ENCODE results near the gene TBC1D22B.

Gene TBC1D22B

DNA sequence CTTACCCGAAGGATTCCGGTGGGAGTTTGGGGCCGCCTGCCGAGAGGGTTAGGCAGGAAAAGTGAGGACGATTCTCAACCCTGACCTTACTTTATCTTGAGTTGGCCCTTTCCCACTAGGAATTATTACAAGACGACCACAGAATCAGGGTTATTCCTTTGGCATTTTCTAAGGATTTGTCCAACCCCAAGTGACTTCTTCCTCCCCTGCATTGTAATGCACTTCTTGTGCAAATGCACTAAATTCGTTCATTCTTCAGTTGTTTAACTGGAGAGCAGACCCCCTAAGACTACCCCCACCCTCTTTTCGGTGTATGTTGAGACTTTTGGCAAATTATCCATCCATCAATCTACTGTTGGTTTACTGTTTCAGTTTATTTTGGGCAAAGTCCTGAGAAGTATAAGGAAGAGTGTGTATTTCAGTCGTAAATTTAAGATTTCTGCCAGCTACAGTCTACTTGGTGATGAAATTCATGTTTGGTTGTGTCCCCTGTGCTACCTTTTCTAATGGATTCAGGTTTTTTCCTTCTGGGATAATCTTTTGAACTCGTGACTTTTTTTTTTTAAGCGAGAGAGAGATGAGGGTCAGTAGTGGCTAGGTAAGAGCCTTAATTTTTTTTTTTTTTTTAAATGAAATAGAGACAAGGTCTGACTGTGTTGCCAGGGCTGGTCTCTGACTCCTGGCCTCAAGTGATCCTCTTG is 983 bp downstream of the TBC1D22B start:
- no peak for TF ChIP-seq CTCF (IDR thresholded peaks at IDR 0.05)
- peak overlapping the region; percentile 91 for H3K4me3 ChIP-seq
- H3K27ac ChIP-seq = peak overlapping the region; percentile 81 to 85
- no peak for DNase-seq (ENCODE audit: low spot score)

DNA sequence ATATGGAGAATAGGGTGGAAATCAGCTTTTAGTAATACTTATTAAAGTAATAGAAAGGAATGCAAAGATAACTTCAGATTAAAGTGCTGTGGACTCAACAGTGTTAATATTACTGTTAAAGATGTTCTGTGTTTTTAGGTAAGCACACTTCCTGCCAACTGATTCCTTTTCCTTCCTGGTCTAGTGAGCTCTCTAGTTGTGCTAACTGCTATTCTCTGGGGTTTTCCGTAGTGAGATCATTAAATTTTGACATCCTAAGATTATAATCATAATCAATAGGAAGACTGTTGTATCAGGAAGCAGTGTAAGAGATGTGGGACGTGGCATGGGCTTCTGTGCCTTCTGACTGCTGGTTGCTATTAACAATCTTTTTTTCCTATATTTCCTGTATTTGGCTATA is 1.6 kb downstream of the TBC1D22B start:
- no peak for TF ChIP-seq CTCF (IDR thresholded peaks at IDR 0.05)
- no peak overlapping the region for H3K27ac ChIP-seq
- no peak for DNase-seq (ENCODE audit: low spot score)
- no peak overlapping the region for H3K4me3 ChIP-seq

DNA sequence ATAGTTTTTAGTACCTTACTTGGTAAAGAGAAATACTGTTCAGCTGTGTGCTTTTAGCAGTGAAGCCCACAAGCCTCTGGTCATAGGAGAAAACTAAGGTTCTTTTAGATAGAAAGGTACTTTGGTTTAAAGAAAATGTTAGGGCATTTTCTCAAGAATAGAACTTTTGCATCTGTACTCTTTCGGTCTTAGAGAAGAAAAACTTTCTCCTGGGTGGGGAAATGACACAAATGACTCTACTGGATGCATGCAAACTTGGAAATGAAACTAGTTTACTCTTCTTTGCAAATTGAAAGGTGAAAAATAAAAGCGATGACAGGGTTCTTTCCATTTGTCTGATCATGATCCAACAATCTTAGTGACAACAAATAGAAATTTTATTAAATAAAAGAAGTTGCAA is 2.5 kb downstream of the TBC1D22B start:
- no peak for TF ChIP-seq CTCF (IDR thresholded peaks at IDR 0.05)
- DNase-seq (ENCODE audit: low spot score) = no peak
- no peak overlapping the region for H3K27ac ChIP-seq
- no peak overlapping the region for H3K4me3 ChIP-seq

DNA sequence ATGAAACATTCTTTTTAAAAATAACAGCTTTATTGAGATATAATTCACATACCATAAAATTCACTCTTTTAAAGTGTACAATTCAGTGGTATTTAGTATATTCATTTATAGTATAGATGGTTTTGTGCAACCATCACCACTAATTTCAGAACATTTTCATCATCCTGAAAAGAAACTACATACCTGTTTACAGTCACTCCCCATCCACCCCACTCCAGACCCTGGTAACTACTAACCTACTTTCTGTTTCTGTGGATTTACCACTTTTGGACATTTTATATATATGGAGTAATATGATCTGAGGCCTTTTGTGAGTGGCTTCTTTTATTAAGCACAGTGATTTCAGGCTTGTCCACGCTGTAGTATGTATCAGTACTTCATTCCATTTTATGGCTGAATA is 2.9 kb downstream of the TBC1D22B start:
- DNase-seq (ENCODE audit: low spot score) = no peak

DNA sequence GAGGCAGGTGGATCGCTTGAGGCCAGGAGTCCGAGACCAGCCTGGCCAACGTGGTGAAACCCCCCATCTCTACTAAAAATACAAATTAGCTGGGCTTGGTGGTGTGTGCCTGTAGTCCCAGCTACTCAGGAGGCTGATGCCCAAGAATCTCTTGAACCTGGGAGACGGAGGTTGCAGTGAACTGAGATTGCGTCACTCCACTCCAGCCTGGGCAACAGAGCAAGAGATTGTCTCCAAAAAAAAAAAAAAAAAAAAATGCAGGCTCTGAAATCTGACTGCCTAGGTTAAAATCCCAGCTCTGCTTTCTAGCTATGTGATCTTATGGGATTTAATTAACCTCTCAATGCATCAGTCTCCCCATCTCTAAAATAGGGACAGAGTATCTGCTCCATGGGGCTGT is 3.6 kb downstream of the TBC1D22B start:
- no peak for TF ChIP-seq CTCF (IDR thresholded peaks at IDR 0.05)
- Histone ChIP-seq H3K4me3 (no peak overlapping the region), H3K27ac (no peak overlapping the region)
- no peak for DNase-seq (ENCODE audit: low spot score)

More for the DNA sequence above, 2.9 kb downstream of the TBC1D22B start:
- H3K27ac ChIP-seq = no peak overlapping the region
- no peak overlapping the region for H3K4me3 ChIP-seq
- no peak for TF ChIP-seq CTCF (IDR thresholded peaks at IDR 0.05)

DNA sequence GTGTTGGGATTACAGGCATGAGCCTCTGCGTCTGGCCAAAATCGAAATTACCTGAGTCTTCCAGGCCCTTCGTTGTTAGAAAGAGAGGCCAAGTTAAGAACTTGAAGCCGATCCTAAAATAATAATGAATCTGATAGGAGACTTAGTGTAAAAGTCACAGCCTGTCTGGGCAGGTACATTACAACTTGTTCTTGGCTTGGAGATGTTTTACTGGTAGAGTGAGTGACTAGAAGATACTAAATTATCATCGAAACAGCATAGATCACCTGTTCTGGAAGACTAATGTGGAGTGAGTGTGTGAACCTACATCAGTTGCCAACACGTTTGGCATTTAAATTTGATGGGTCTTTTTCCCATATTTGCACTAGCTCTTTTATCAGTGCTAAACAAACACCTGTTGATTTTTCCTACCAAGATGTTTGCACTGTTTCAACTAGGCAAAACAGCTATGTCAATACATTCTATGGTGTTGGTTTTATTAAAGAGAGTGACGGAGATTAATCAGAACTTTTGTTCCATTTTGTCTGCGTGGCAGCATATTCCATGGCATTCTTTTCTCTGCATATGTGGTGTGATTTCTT is 5.0 kb downstream of the TBC1D22B start:
- no peak for DNase-seq (ENCODE audit: low spot score)
- no peak for TF ChIP-seq CTCF (IDR thresholded peaks at IDR 0.05)
- H3K27ac ChIP-seq = no peak overlapping the region
- no peak overlapping the region for H3K4me3 ChIP-seq

GRCh38 chr6:37265001-37265400 is 7.4 kb downstream of the TBC1D22B start:
- H3K27ac ChIP-seq = no peak overlapping the region
- no peak for TF ChIP-seq CTCF (IDR thresholded peaks at IDR 0.05)
- DNase-seq (ENCODE audit: low spot score) = no peak
- H3K4me3 ChIP-seq = no peak overlapping the region
